ENCODE measurements around the gene PPP2R5C.

- TF ChIP-seq CTCF (IDR thresholded peaks at IDR 0.05) (no peak), POLR2AphosphoS5 (IDR thresholded peaks at IDR 0.05; ENCODE audit: low read depth, low read length) (no peak), SIN3A (IDR thresholded peaks at IDR 0.05; ENCODE audit: borderline replicate concordance, insufficient read depth, low read depth, low read length) (no peak), TCF7L2 (IDR thresholded peaks at IDR 0.05; ENCODE audit: low read depth, low read length) (no peak)
Observed at GRCh38 chr14:101839661-101840060, 78.2 kb downstream of the PPP2R5C start.
